Islet of Langerhans (tissue), 1 donor: ENCODE measurements around the gene PAOX.

Source experiments
- FAIRE-seq: peaks from one replicate; lab custom pipeline; 2011; peaks lifted over from hg19 to GRCh38; lab: Jason Lieb, UNC

Gene PAOX

DNA sequence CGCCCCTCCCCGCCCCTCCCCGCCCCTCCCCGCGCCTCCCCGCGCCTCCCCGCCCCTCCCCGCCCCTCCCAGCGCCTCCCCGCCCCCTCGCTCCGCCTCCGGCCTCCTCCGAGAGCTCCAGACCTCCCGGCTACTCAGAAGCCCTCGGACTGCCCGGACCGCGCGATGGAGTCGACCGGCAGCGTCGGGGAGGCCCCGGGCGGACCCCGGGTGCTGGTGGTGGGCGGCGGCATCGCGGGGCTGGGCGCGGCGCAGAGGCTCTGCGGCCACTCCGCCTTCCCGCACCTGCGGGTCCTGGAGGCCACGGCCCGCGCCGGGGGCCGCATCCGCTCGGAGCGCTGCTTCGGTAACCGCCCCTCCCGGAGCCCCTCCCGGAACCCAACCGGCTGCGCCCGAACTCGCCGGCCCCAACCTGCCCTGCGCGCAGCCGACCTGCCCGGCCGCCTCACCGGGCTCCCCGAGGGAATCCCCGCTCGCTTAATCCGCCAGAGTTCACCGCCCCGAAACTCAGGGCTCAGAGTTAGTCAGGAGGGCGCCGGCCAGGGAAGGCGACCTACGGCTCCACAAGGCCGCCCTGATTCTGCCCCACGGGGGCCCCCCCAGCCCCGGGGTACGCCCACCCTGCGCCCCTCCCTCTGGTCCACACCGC is at the start of gene PAOX:
TSS of gene PAOX (plus strand) at position 111 of the 649 bp plus-strand sequence. CDS start at position 166, 55 bp downstream.
- no peak for FAIRE-seq

DNA sequence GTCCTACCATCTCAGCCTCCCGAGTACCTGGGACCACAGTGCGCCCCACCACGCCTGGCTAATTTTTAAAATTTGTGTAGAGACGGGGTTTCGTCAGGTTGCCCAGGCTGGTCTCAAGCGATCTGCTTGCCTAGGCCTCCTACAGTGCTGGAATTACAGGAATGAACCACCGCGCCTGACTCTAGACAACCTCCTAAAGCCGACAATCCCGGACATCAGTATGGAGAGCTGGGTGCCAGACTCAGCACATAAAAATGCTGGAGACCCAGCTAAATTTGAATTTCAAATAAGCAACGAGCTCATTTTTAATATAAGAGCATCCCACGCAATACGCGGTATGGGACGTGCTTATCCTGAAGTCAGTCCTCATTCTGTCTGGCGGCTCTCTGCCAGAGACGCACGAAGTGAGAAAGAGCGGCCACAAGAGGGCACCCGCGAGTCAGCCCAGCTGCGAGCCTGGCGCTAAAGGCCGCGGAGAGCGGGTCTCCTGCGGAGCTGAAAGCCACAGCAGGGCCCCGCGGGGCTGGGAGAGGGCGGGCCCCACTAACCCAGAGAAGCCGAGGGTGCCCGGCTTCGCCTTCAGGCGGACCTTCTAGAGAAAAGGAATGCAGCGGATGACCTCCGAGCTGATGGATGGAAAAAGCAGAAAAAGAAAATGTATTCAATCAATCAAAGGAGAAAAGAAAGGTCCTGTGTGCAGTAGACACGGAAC is 49.4 kb upstream of the PAOX start:
- no peak for FAIRE-seq

- no peak for FAIRE-seq
Observed at GRCh38 chr10:133332936-133333699, 45.9 kb upstream of the PAOX start.

DNA sequence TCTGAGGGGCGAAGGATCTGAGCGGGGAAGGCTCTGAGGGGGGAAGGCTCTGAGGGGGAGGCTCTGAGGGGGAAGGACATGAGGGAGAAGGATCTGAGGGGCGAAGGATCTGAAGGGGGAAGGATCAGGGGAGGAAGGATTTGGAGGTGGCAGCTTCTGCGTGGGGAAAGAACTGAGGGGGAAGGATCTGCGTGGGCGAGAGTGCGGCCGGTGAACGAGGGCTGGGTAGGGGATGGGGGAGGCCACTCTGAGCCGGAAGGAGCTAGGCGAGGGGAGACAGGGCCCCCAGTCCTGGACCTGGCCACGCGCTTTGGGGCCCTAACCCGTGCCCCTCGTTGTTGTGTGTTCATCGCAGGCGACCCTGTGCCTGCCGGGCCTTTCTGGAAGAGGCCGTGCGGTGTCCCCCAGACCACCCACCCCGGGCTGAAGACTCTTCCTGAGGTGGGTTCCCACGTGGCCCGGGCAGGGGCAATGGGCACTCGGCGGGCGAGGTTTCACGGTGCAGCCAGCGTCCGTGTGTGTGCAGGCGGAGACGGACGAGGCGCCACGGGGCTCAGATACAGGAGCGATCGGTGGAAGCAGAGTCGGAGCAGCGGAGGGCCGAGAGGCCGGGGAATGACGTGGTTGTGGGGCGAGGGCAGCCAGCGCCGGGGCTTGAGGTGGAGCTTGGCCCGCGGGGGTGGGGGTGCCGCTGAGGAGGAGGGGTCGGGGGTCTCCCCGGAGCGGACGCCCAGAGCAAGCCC is 44.4 kb upstream of the PAOX start:
- no peak for FAIRE-seq

DNA sequence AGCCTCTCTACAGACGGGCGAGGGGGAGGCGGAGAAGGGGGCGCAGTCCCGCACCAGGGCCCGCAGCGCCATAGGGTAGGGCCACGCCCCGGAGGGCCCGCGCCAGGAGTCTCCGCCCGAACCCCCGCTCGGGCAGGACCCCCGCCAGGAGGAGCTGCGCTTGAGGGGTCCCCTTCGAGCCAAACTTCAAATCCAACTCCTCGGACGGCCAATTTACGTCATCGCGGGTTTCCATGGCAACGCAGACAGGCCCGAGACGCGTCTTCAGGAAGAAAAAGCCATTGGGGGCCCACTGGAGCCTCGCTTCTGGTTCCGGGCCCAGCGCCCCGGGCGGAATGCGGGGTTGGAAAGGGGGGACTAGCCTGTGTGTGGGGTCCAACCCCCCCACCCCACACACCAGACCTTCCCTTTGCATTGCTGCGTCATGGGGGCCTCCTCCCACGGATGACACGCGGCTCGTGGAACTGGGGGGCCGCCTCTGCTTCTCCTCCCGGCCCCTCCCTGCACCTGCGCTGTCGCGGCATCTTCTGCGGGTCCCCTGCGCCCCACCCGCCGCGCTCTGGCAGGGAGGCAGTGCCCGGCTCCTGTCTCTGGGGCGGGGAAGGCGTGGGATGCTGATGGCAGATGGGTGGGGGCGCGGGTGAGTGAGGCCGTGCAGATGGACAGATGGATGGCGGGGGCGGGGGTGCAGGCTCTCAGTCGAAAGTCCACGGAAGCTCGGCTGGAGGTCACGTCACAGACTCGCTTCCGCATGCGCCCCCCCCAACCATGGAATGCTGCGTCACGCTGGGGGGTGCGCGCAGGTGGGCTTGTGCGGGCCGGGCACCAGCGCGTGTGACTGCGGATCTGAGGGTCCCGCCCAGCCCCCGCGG is 43.6 kb upstream of the PAOX start:
- no peak for FAIRE-seq

DNA sequence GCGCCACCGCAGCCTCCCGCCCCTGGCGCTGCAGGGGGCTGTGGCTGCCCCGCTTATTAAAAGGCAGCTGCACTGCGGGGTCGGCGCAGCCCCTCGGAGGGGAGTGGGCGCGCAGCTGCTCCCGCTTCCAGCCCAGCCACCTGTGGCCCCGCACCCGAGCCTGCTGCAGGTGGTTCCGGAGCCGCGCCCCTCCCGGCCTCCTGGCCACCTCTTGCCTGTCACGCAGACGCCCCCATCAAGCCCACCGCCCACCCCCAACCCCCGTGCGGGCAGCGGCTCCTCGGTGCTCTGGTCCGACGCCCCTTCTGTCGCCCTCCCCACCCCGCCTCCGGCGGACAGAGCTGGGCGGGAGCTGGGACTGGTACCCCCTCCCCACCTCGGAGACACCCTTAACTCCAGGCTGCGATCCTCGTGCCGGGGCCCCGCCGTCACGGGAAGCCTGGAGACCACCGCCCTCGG is 42.9 kb upstream of the PAOX start:
- FAIRE-seq: no peak

DNA sequence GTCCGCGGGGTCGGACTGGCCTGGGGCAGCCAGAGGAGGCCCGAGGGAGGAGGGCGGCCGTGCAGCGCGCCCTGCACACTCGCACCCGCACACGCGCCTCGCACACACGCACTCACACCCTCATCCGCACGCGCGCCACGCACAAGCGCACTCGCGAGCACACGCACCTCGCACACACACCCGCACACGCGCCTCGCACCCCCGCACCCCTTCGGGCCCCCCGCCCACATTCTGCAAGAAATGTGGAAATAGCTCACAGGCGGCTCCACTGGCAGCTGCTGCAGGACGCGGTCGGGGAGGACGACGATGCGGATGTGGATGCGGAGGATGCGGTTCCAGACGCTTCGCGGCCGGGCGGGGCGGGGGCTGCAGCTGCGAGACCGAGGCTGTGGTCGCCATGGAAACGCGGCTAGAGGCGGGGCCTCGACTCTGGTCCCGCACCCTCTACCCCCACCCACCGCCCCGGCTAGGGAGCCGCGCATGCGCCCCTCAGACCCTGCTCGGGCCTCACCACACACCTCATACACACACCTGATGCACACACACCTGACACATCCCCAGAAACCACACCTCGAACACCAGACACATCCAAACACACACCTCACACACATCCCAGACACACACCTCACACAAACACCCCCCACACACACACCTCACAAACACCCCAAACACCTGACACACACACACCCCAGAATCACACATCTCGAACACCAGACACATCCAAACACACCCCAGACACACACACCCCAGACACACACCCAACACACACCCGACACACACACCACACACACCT is 42.3 kb upstream of the PAOX start, which contains the start of gene CALY:
TSS of gene CALY (minus strand) at position 320 of the 793 bp plus-strand sequence. CDS start 7,907 bp downstream, outside the sequence.
- no peak for FAIRE-seq

GRCh38 chr10:133337370-133337725 is 41.7 kb upstream of the PAOX start:
- no peak for FAIRE-seq

GRCh38 chr10:133338080-133339071 is 40.7 kb upstream of the PAOX start:
- FAIRE-seq: no peak

GRCh38 chr10:133339708-133340380 is 39.2 kb upstream of the PAOX start:
- FAIRE-seq: no peak

GRCh38 chr10:133341983-133342382 is 37.1 kb upstream of the PAOX start:
- no peak for FAIRE-seq

GRCh38 chr10:133342942-133343341 is 36.1 kb upstream of the PAOX start:
- FAIRE-seq: no peak

GRCh38 chr10:133343558-133343957 is 35.5 kb upstream of the PAOX start:
- FAIRE-seq: no peak

- no peak for FAIRE-seq
Observed at GRCh38 chr10:133344236-133344635, 34.8 kb upstream of the PAOX start.

GRCh38 chr10:133346413-133346812 is 32.6 kb upstream of the PAOX start:
- no peak for FAIRE-seq

DNA sequence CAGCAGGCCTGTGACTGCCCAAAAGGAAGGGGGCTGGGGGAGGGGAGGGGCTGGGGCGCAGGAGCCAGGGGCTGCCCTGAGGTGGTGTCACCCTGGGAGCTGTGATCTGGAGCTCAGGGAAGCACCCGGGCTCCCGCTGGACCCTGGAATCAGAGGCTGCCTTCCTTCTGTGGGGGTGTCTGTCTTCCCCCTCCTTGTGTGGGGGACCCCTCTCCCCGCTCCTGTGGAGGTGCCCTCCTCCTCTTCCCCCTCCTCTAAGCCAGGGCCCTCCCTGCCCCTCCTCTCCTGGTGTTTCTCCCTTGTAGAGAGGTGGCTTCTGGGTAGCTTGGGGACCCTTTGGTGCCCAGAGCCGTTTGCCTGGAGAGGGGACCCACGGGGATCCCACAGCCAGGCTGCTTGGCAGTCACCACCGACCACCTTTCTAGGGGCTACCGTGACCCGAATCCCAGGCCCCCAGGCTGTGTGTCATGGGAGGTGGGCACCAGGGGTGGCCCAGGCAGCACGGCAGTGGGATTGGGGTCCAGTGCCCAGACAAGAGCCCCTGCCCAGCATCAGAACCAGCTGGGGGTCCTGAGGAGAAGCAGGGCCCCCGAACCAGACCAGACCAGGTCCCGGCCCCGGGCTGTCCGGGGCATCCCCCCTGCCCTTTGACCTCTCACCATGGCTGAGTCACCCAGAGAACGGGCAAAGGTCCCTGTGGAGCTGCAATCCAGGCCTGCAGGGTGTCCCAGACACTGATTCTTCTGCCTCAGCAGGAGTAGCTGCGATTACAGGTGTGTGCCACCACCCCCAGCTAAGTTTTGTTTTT is 31.1 kb upstream of the PAOX start:
- no peak for FAIRE-seq

DNA sequence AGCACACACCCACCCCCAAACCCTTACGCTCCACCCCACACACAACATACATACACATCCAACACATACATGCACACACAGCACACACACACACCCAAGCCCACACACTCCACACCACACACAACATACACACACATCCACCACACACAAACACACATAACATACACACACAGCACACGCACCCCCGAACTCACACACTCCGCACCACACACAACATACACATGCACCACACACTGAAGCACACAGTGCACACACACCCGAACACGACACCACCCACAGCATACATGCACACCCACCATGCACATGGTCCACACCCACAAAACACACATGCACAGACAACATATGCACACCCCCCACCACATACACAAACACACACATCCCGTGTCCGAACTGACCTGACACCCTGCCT is 29.9 kb upstream of the PAOX start:
- FAIRE-seq: no peak

DNA sequence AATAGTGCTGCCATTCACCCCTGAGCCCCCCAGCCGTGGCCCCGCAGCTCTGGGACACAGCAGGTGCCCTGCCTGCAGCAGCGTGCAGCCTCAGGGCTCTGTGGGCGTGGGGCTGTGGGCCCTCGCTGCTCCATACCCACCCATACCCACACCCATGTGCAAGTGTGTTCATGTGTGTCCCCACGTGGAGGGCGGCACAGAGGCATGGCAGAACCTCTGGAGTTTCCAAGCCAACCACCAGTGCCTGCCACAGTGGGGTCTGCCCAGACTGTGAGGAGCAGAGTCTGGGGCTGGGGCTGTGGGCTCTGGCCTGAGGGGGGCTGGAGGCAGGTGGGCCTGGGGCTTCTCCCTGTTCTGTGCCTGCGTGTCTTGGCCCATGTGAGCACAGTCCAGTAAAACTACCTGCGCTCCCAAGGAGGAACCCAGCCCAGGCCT is 29.5 kb upstream of the PAOX start:
- no peak for FAIRE-seq
